ENCODE measurements around the gene PRKCZ. TPM values are rescaled to one million over a fixed set of nuclear protein-coding genes. Genes with fewer than 3 reads are reported as not detected.

PRKCZ gene
- total and polyA plus RNA-seq, 2 experiments from 2014 or later: 1.4 to 2.8 TPM

- in situ Hi-C loops (cut with MboI): no loop called here
- TF ChIP-seq EZH2phosphoT487 (IDR thresholded peaks at IDR 0.05; ENCODE audit: insufficient read depth, low read depth) (no peak), EZH2 (IDR thresholded peaks at IDR 0.05; ENCODE audit: insufficient read depth, poor library complexity, severe bottlenecking) (no peak)
These were observed 116.5 kb downstream of the PRKCZ start for GRCh38 chr1:2166695-2167094.

GRCh38 chr1:2168090-2168489 is 117.9 kb downstream of the PRKCZ start:
- H3K4me2 ChIP-seq (ENCODE audit: unreplicated experiment): no peak overlapping the region
- in situ Hi-C loops (cut with MboI): no loop called here
- H3K9me2 ChIP-seq (ENCODE audit: insufficient read depth): no peaks in the 10 kb centered on the region
- H3F3A ChIP-seq (ENCODE audit: insufficient read depth): no peaks in the 10 kb centered on the region
- TF ChIP-seq EZH2 (IDR thresholded peaks at IDR 0.05; ENCODE audit: insufficient read depth, poor library complexity, severe bottlenecking) (no peak), EZH2phosphoT487 (IDR thresholded peaks at IDR 0.05; ENCODE audit: insufficient read depth, low read depth) (no peak)
- H3K4me1 ChIP-seq (ENCODE audit: insufficient read depth): peaks cover 5% of the 10 kb centered on the region; the same call in 1 of the 2 replicates
- H3K9ac ChIP-seq: no peak overlapping the region
- no peaks in the 10 kb centered on the region for H3K79me2 ChIP-seq (ENCODE audit: insufficient read depth)
- DNase-seq: no peak
- H2AFZ ChIP-seq: no peak overlapping the region
- no peaks in the 10 kb centered on the region for H4K20me1 ChIP-seq (ENCODE audit: insufficient read depth)
- WGBS, 2 experiments (ENCODE audit: low coverage in 1 of 2, low lambda C conversion rate in 2 of 2, missing lambda C conversion rate in 2 of 2): 84 to 87% methylated on average over 13 of the region's 13 CpGs
- H3K4me3 ChIP-seq: no peak overlapping the region
- H3K9me3 ChIP-seq (ENCODE audit: low read depth): no peaks in the 10 kb centered on the region
- H3K27me3 ChIP-seq (replicated peaks; ENCODE audit: insufficient read depth): no peaks in the 10 kb centered on the region
- H3K36me3 ChIP-seq (ENCODE audit: low read depth): no peaks in the 10 kb centered on the region
- no peak overlapping the region for H3K27ac ChIP-seq

More at GRCh38 chr1:2166695-2167094, 116.5 kb downstream of the PRKCZ start:
- Histone ChIP-seq H3F3A (ENCODE audit: insufficient read depth) (no peaks in the 10 kb centered on the region), H3K4me1 (ENCODE audit: insufficient read depth) (peaks cover 5% of the 10 kb centered on the region; the same call in 1 of the 2 replicates), H3K36me3 (ENCODE audit: low read depth) (no peaks in the 10 kb centered on the region), H3K9ac (no peak overlapping the region), H3K79me2 (ENCODE audit: insufficient read depth) (no peaks in the 10 kb centered on the region), H3K9me2 (ENCODE audit: insufficient read depth) (no peaks in the 10 kb centered on the region), H3K27me3 (replicated peaks; ENCODE audit: insufficient read depth) (no peaks in the 10 kb centered on the region), H4K20me1 (ENCODE audit: insufficient read depth) (no peaks in the 10 kb centered on the region), H3K9me3 (ENCODE audit: low read depth) (no peaks in the 10 kb centered on the region), H3K27ac (no peak overlapping the region), H3K4me2 (ENCODE audit: unreplicated experiment) (no peak overlapping the region), H3K4me3 (no peak overlapping the region), H2AFZ (no peak overlapping the region)
- WGBS, 2 experiments (ENCODE audit: low coverage in 1 of 2, low lambda C conversion rate in 2 of 2, missing lambda C conversion rate in 2 of 2): 45 to 55% methylated on average over 9 to 10 of the region's 10 CpGs
- DNase-seq: no peak

- Histone ChIP-seq H3K4me2 (ENCODE audit: unreplicated experiment) (no peak overlapping the region), H3K9me3 (ENCODE audit: low read depth) (no peaks in the 10 kb centered on the region), H4K20me1 (ENCODE audit: insufficient read depth) (no peaks in the 10 kb centered on the region), H3K27ac (no peak overlapping the region), H3K9ac (no peak overlapping the region), H3K4me3 (no peak overlapping the region), H3K27me3 (replicated peaks; ENCODE audit: insufficient read depth) (no peaks in the 10 kb centered on the region), H3F3A (ENCODE audit: insufficient read depth) (no peaks in the 10 kb centered on the region), H3K79me2 (ENCODE audit: insufficient read depth) (no peaks in the 10 kb centered on the region), H3K4me1 (ENCODE audit: insufficient read depth) (peaks cover 5% of the 10 kb centered on the region; the same call in 1 of the 2 replicates), H3K36me3 (ENCODE audit: low read depth) (no peaks in the 10 kb centered on the region), H3K9me2 (ENCODE audit: insufficient read depth) (no peaks in the 10 kb centered on the region), H2AFZ (no peak overlapping the region)
- 89 to 94% methylated on average over 11 to 12 of the region's 12 CpGs for WGBS, 2 experiments (ENCODE audit: low coverage in 1 of 2, low lambda C conversion rate in 2 of 2, missing lambda C conversion rate in 2 of 2)
- in situ Hi-C loops (cut with MboI): no loop called here
- TF ChIP-seq EZH2 (IDR thresholded peaks at IDR 0.05; ENCODE audit: insufficient read depth, poor library complexity, severe bottlenecking) (no peak), EZH2phosphoT487 (IDR thresholded peaks at IDR 0.05; ENCODE audit: insufficient read depth, low read depth) (no peak)
- DNase-seq: no peak
These were observed 118.3 kb downstream of the PRKCZ start for GRCh38 chr1:2168535-2168934.

- TF ChIP-seq EZH2 (IDR thresholded peaks at IDR 0.05; ENCODE audit: insufficient read depth, poor library complexity, severe bottlenecking) (no peak), EZH2phosphoT487 (IDR thresholded peaks at IDR 0.05; ENCODE audit: insufficient read depth, low read depth) (no peak)
- Histone ChIP-seq H3K79me2 (ENCODE audit: insufficient read depth) (no peaks in the 10 kb centered on the region), H3K9ac (no peak overlapping the region), H3K4me3 (no peak overlapping the region), H3K27me3 (replicated peaks; ENCODE audit: insufficient read depth) (no peaks in the 10 kb centered on the region), H3K27ac (no peak overlapping the region), H4K20me1 (ENCODE audit: insufficient read depth) (no peaks in the 10 kb centered on the region), H3K36me3 (ENCODE audit: low read depth) (no peaks in the 10 kb centered on the region), H3K4me2 (ENCODE audit: unreplicated experiment) (no peak overlapping the region), H3K9me2 (ENCODE audit: insufficient read depth) (no peaks in the 10 kb centered on the region), H2AFZ (no peak overlapping the region), H3K4me1 (ENCODE audit: insufficient read depth) (peaks cover 5% of the 10 kb centered on the region; the same call in 1 of the 2 replicates), H3K9me3 (ENCODE audit: low read depth) (no peaks in the 10 kb centered on the region), H3F3A (ENCODE audit: insufficient read depth) (no peaks in the 10 kb centered on the region)
- in situ Hi-C loops (cut with MboI): no loop called here
- DNase-seq: no peak
- WGBS, 2 experiments (ENCODE audit: low coverage in 1 of 2, low lambda C conversion rate in 2 of 2, missing lambda C conversion rate in 2 of 2): 87 to 89% methylated on average over 26 to 43 of the region's 43 CpGs
These were observed 119.1 kb downstream of the PRKCZ start for GRCh38 chr1:2169200-2169836.

Measured in GM23248 (cell line).